HG03095 (cell line): ENCODE measurements around the gene ZRANB1.

ENCODE experiments used
- ATAC-seq: cut with Tn5 transposase; IDR thresholded peaks from one replicate; pipeline ENCODE4 v1.9.1; 2021; ENCODE audit warnings: moderate library complexity; ENCODE audit not compliant: unreplicated experiment

ZRANB1 gene

GRCh38 chr10:124918906-124919305 is 23.0 kb upstream of the ZRANB1 start:
- no peak for ATAC-seq

- ATAC-seq = no peak
These were observed 20.7 kb upstream of the ZRANB1 start for GRCh38 chr10:124921261-124921660.

GRCh38 chr10:124923684-124924083 is 18.2 kb upstream of the ZRANB1 start:
- no peak for ATAC-seq

GRCh38 chr10:124926548-124926947 is 15.4 kb upstream of the ZRANB1 start:
- no peak for ATAC-seq

- no peak for ATAC-seq
These were observed 13.8 kb upstream of the ZRANB1 start for GRCh38 chr10:124928087-124928486.

GRCh38 chr10:124928545-124928944 is 13.4 kb upstream of the ZRANB1 start:
- no peak for ATAC-seq

GRCh38 chr10:124935946-124936345 is 6.0 kb upstream of the ZRANB1 start:
- ATAC-seq = no peak

GRCh38 chr10:124936813-124937212 is 5.1 kb upstream of the ZRANB1 start:
- ATAC-seq = no peak

GRCh38 chr10:124939290-124939689 is 2.6 kb upstream of the ZRANB1 start:
- no peak for ATAC-seq

GRCh38 chr10:124942317-124943169 is 620 bp downstream of the ZRANB1 start:
- ATAC-seq = no peak

GRCh38 chr10:124943301-124944092 is 1.6 kb downstream of the ZRANB1 start:
- no peak for ATAC-seq

GRCh38 chr10:124944982-124945381 is 3.1 kb downstream of the ZRANB1 start:
- ATAC-seq = no peak

- no peak for ATAC-seq
These were observed 5.0 kb downstream of the ZRANB1 start for GRCh38 chr10:124946945-124947344.

GRCh38 chr10:124949543-124949942 is 7.6 kb downstream of the ZRANB1 start:
- ATAC-seq = no peak

- no peak for ATAC-seq
These were observed 10.2 kb downstream of the ZRANB1 start for GRCh38 chr10:124952123-124952522.

GRCh38 chr10:124953421-124953820 is 11.5 kb downstream of the ZRANB1 start:
- ATAC-seq = no peak

- ATAC-seq = no peak
These were observed 13.3 kb downstream of the ZRANB1 start for GRCh38 chr10:124955243-124955642.

- ATAC-seq = no peak
These were observed 13.9 kb downstream of the ZRANB1 start for GRCh38 chr10:124955868-124956267.

GRCh38 chr10:124956764-124957163 is 14.8 kb downstream of the ZRANB1 start:
- no peak for ATAC-seq

GRCh38 chr10:124957404-124957947 is 15.6 kb downstream of the ZRANB1 start:
- no peak for ATAC-seq

- no peak for ATAC-seq
These were observed 17.6 kb downstream of the ZRANB1 start for GRCh38 chr10:124959564-124959963.

GRCh38 chr10:124961248-124961570 is 19.3 kb downstream of the ZRANB1 start:
- no peak for ATAC-seq
